Adipocyte (in vitro differentiated cells): ENCODE measurements around the gene CENPQ.

ENCODE experiments used
- DNase-seq: peaks from one replicate; pipeline ENCODE4 v3.0.0-alpha.2; 2015; ENCODE audit warnings: low read depth
- H3K27me3 ChIP-seq: replicated peaks from 2 replicates; pipeline ENCODE4 v1.7.0; 2013; ENCODE audit warnings: mild to moderate bottlenecking, low read length, moderate library complexity; ENCODE audit not compliant: control insufficient read depth, insufficient read depth
- H3K36me3 ChIP-seq: 2 replicates; pipeline ENCODE4 v1.7.0; 2013; ENCODE audit warnings: low read length, mild to moderate bottlenecking, moderate library complexity; ENCODE audit not compliant: control insufficient read depth, insufficient read depth, severe bottlenecking
- H3K4me1 ChIP-seq: 2 replicates; pipeline ENCODE4 v1.7.0; 2013; ENCODE audit warnings: mild to moderate bottlenecking, low read length, moderate library complexity; ENCODE audit not compliant: control insufficient read depth, insufficient read depth
- H3K4me3 ChIP-seq: 2 replicates; pipeline ENCODE4 v1.7.0; 2013; ENCODE audit warnings: mild to moderate bottlenecking, low read length, moderate library complexity
- H3K9ac ChIP-seq: 2 replicates; pipeline ENCODE4 v1.7.0; 2013; ENCODE audit warnings: mild to moderate bottlenecking, low read length, moderate library complexity
- H3K9me3 ChIP-seq: 2 replicates; pipeline ENCODE4 v1.7.0; 2013; ENCODE audit warnings: mild to moderate bottlenecking, low read length, moderate library complexity; ENCODE audit not compliant: control insufficient read depth

CENPQ gene

DNA sequence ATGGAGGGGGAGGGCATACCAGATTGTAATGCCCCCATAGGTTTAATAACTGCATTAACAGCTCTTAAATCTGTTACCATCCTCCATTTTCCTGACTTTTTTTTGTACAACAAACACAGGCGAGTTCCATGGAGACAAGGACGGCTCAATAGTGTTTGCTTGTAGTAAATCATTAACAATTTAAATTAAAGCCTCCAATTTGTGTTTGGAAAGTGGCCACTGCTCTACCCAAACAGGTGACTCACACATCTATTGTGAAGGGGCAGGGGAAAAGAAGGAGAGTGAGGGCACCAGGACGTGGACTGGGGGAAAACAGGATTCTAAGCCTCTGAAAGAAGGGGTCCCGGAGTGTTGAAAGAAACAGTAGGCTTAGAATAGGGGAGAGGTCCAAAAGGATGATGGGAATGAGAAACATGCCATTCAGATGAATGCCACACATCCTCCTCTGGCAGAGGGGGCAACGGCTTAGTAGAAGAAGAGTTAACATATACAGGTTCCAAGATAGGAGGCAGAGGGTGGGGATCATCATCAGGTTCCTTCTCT, 43.5 kb downstream of the CENPQ start:
- DNase-seq, result no peak
- no peaks in the 10 kb centered on the region for H3K36me3 ChIP-seq
- no peak overlapping the region for H3K9ac ChIP-seq
- no peaks in the 10 kb centered on the region for H3K4me1 ChIP-seq
- no peaks in the 10 kb centered on the region for H3K27me3 ChIP-seq
- H3K4me3 ChIP-seq, result no peak overlapping the region
- H3K9me3 ChIP-seq, result no peaks in the 10 kb centered on the region

DNA sequence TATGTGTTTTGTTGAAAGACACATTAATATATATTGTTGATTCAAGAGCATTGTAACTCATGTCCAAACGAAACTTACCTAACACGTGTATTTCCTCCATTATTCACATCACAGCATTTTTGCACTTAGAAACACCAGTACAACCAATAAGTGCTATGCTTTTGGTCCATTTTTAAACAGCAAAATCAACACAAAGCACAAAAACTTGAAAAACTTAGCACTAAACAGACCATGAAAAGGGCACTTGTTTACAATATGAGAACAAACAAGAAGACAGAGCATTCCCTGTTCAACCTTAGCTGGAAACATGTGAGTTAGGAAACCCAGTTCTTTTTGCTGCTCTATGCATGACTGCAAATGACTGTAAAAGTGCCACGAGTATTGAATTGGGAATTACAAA, 46.2 kb downstream of the CENPQ start:
- Histone ChIP-seq H3K36me3 (no peaks in the 10 kb centered on the region), H3K4me3 (no peak overlapping the region), H3K27me3 (no peaks in the 10 kb centered on the region), H3K9me3 (no peaks in the 10 kb centered on the region), H3K4me1 (no peaks in the 10 kb centered on the region), H3K9ac (no peak overlapping the region)
- DNase-seq, result no peak

GRCh38 chr6:49513153-49513989, 50.2 kb downstream of the CENPQ start:
- H3K9me3 ChIP-seq, result no peaks in the 10 kb centered on the region
- H3K4me1 ChIP-seq, result no peaks in the 10 kb centered on the region
- no peak overlapping the region for H3K9ac ChIP-seq
- no peaks in the 10 kb centered on the region for H3K27me3 ChIP-seq
- H3K4me3 ChIP-seq, result no peak overlapping the region
- no peaks in the 10 kb centered on the region for H3K36me3 ChIP-seq
- peak; percentile 32 for DNase-seq

GRCh38 chr6:49514571-49515484, 51.7 kb downstream of the CENPQ start:
- Histone ChIP-seq H3K4me1 (no peaks in the 10 kb centered on the region), H3K4me3 (no peak overlapping the region), H3K9me3 (no peaks in the 10 kb centered on the region), H3K9ac (no peak overlapping the region), H3K27me3 (no peaks in the 10 kb centered on the region), H3K36me3 (no peaks in the 10 kb centered on the region)
- no peak for DNase-seq

- no peaks in the 10 kb centered on the region for H3K27me3 ChIP-seq
- no peaks in the 10 kb centered on the region for H3K36me3 ChIP-seq
- H3K4me1 ChIP-seq, result no peaks in the 10 kb centered on the region
- H3K9ac ChIP-seq, result no peak overlapping the region
- H3K9me3 ChIP-seq, result no peaks in the 10 kb centered on the region
- no peak overlapping the region for H3K4me3 ChIP-seq
- DNase-seq, result no peak
Measured at GRCh38 chr6:49515485-49516146, 52.4 kb downstream of the CENPQ start.

- Histone ChIP-seq H3K9me3 (no peaks in the 10 kb centered on the region), H3K4me1 (no peaks in the 10 kb centered on the region), H3K4me3 (no peak overlapping the region), H3K9ac (no peak overlapping the region), H3K36me3 (no peaks in the 10 kb centered on the region), H3K27me3 (no peaks in the 10 kb centered on the region)
- DNase-seq, result no peak
Measured at GRCh38 chr6:49516147-49516505, 53.0 kb downstream of the CENPQ start.

GRCh38 chr6:49517919-49518318, 54.7 kb downstream of the CENPQ start:
- Histone ChIP-seq H3K4me1 (no peaks in the 10 kb centered on the region), H3K36me3 (no peaks in the 10 kb centered on the region), H3K27me3 (no peaks in the 10 kb centered on the region), H3K9me3 (no peaks in the 10 kb centered on the region), H3K9ac (no peak overlapping the region), H3K4me3 (no peak overlapping the region)
- DNase-seq, result no peak

GRCh38 chr6:49519660-49520059, 56.5 kb downstream of the CENPQ start:
- Histone ChIP-seq H3K9ac (no peak overlapping the region), H3K9me3 (no peaks in the 10 kb centered on the region), H3K27me3 (no peaks in the 10 kb centered on the region), H3K36me3 (no peaks in the 10 kb centered on the region), H3K4me3 (no peak overlapping the region), H3K4me1 (no peaks in the 10 kb centered on the region)
- no peak for DNase-seq

- no peak overlapping the region for H3K4me3 ChIP-seq
- no peaks in the 10 kb centered on the region for H3K9me3 ChIP-seq
- no peaks in the 10 kb centered on the region for H3K36me3 ChIP-seq
- no peak overlapping the region for H3K9ac ChIP-seq
- no peaks in the 10 kb centered on the region for H3K4me1 ChIP-seq
- DNase-seq, result no peak
- H3K27me3 ChIP-seq, result no peaks in the 10 kb centered on the region
Measured at GRCh38 chr6:49522710-49523593, 59.8 kb downstream of the CENPQ start.

DNA sequence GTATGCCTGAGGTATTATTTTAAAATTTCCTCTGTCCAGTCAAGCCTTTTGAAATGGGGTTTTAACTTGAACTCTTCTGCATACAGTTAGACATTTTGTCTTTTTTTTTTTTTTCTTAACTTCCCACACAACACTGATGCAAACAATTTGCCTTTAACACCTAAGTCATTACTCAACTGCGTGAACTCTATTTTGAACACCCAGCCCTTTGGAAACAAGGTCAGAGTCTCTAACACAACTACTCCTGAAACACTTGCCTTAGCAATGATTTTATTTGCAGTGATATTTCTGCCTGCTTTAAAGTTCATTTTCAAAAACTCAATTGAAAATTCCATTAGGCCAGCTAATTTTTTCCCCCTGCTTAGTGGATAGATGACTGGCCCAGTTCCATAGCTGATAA, 60.7 kb downstream of the CENPQ start:
- DNase-seq, result no peak
- Histone ChIP-seq H3K27me3 (no peaks in the 10 kb centered on the region), H3K4me1 (no peaks in the 10 kb centered on the region), H3K9me3 (no peaks in the 10 kb centered on the region), H3K4me3 (no peak overlapping the region), H3K9ac (no peak overlapping the region), H3K36me3 (no peaks in the 10 kb centered on the region)
